GM18498 (cell line): ENCODE data around the gene DNAH10.
A peak's percentile ranks its signal among the peaks of the same experiment; 100 is the strongest.

ENCODE experiments used
- ATAC-seq: cut with Tn5 transposase; IDR thresholded peaks from one replicate; pipeline ENCODE4 v1.9.1; 2021; ENCODE audit warnings: mild to moderate bottlenecking, moderate library complexity; ENCODE audit not compliant: unreplicated experiment

The DNAH10 gene

DNA sequence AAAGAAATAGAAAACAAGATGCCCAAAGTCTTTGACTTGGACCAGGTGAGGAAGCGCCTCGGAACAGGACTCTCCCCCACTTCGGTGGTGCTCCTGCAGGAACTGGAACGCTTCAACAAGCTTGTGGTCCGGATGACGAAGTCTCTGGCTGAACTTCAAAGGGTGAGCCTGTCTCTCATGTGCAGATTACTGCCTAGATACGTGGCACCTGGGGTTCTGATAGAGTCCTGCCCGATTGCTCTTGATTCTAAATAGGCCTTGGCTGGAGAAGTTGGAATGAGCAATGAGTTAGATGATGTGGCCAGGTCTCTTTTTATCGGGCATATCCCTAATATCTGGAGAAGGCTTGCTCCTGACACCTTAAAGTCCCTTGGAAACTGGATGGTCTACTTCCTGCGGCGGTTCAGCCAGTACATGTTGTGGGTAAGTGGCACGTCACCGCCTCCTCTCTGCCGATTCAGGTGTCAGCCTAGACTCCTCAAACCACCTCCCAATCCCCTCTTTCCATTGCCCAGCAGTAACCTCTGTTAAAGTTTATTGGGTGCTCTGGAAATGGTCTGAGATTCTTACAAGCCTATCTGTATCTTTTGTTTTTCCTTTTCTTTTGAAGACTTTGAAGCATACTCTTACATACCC lies 169.7 kb downstream of the DNAH10 start:
- no peak for ATAC-seq

GRCh38 chr12:123933214-123933613 lies 171.1 kb downstream of the DNAH10 start:
- no peak for ATAC-seq

DNA sequence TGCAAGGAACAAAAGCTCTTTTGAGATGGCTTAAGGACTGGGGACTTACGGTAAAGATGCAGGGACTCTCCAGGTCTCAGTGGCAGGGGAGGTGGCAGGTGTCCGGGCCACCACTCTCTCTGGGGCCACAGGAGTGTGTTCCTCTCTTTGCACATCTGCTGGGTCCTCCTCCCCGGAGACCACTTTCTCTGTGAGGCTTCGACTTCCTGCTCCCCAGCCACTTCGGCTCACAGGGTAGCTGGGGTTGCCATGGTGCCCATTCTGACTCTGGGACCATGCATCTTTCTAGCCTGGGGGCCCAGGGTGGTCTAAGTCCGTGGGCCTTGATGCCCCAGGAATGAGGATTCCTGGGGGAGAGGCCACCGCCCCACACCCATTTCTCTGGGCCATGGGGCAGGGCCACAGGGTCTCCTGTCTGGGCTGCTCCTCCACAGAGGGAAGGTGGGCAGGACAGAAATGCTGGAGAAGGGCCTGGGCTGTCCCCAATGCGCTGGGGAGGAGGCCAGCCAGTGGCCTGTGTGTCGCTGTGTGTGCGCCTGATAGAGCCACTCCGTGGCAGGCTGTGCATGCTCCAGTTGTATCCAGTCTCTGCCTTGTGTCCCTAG lies 172.0 kb downstream of the DNAH10 start:
- no peak for ATAC-seq

DNA sequence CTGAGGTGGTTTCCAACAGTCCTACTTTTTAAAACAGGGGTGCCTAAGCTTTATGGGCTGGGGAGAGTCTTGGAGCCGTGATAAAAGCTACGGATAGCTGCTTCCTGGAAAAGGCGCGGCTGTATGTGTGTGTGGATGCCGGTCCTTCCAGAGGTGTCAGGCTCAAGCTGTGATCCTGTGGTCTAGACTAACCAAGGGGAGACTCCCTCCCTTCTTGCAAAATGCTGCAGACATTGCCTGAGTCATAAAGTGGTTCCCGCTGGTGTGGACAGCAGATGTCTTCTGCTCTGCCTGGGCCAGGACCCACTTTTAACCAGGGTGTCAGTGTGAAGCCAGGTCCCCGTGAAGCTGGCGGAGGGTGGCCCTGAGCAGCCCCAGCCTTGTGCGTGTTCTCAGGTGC lies 172.7 kb downstream of the DNAH10 start:
- ATAC-seq = no peak

- no peak for ATAC-seq
These were observed 173.9 kb downstream of the DNAH10 start for GRCh38 chr12:123935956-123936355.

- no peak for ATAC-seq
These were observed 174.4 kb downstream of the DNAH10 start for GRCh38 chr12:123936471-123936870.

GRCh38 chr12:123936956-123937706 lies 175.0 kb downstream of the DNAH10 start:
- no peak for ATAC-seq

DNA sequence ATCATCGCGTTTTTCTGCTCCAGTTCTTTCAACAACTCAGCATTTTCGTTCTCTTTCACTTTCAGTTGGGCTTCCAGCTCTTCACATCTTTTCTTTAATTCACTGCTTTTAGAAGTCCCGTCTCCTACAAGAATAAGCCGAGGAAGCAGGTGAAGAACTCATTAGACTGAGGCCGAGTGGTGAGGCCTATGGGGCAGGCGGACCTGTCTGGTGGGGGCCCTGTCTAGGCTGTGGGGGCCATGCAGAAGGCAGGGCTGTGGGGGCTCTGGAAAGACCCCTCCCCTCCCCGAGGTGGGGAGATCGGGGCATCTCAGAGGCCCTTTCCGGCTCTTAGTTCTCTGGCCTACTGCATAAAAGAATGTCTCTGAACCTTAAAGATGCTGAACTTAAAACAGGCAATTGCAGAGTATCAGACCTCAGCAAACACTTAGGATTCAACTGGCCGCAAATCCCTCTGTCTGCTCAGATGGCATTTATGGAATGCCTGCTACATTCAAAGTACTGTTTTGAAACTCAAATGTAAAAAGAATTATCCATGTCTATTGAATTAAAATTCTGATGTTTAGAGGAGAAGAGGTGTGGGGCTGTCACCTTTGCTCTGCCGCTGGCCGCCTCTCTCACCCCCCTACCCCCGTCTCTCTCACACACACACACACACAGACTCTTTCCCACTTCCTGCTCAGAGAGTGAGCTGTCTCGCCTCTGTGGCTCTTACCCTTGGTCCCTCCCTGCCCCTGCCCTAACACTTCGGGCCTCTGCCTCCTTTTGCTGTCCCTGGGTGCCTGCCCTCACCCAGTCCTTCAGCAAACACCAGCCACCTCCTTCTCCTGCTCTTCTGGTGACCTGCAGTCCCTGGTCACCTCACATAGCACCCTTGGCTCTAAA lies 175.8 kb downstream of the DNAH10 start:
- peak; percentile 56 for ATAC-seq

DNA sequence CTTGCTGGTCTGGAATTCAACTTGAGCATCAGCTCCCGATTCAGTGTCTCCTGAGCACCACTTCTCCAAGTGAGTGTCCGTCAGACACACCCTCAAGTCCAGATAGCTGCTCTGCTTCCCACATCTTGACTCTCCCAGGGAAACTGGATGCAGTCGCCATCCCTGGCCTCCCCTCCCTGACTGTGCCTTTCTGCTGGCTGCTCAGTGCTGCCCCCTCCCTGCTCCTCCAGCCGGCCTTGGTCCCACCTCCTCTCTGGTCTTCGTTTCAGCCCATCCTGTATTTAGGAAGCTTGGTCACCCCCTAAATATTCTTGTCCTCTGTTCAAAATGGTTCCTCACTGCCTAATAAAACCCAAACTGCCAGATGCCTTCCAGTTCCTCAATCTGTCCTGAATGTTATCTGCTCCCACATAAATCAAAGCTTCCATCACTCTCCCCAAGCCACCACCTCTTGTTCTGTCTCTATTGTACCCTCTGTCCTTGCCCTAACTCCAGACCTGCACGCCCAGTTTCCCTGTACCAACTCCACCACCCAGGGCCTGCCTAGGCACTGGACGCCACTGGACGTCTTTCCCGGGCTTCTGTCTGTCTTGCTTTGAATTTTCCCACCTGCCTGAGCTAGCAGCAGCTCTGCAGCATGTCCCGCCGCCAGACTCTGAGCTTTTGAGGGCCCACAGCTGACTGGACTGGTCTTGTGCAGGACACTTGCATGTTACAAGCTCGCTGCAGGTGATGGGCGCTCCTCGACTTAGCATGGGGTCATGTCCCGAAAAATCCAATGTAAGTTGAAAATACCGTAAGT lies 176.8 kb downstream of the DNAH10 start:
- ATAC-seq = no peak

DNA sequence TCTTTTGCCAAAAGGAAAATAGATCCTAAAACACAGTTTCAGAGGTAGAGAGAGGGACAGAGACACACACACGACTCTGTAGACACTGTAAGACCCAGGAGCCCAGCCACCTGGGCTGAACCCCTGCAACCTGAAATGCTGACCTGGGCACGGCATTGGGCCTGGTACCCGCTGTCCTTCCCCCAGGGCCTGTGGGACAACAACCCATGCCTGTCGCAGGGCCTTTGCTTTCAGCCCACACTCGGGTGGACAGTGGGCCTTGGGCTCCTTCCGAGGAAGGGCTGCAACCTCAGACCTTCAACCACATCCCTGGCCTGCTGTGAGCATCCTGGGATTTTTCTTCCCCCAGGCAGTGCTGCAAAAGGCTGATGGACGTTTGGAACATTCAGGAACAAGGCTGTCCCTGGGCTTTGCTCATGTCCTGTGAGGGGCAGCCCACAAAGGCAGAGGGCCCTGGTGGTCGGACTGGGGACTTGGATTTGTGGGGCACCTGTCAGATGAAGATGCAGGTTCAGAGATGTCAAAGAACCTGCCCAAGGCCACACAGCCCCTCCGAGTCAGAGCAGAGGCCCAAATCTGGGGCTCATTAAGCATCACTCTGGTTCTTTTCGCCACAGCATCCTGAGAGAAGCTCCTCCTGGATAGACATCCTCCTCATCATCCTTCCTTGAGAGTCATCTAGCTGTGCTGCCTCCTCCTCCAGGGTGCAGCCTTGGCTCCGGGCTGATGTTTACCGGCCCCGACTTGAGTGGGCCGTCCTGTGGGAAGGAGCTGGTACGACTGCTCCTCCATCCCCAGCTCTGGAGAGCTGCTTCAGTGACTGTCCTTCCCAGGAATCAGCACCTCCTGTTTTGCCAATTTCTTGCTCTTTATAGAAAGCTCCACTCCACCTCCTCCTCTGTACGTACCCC lies 177.9 kb downstream of the DNAH10 start:
- no peak for ATAC-seq

DNA sequence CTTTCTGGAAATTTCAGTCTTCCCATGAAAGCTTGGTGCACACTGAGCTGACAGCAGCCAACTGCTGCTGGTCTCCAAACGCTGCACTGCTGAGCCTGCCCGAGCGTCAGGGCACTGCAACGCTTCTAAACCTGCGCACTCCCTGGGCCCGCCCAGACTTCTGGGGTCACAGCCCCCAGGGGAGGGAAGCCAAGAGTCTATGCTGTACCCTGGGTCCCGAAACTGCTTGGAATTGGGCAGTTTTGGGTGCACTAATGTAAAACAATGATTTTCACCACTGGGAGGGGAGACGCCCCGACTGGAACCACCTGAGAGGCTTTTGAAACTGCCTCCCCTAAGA lies 178.5 kb downstream of the DNAH10 start:
- ATAC-seq = no peak

GRCh38 chr12:123941000-123941399 lies 178.9 kb downstream of the DNAH10 start:
- ATAC-seq = no peak

GRCh38 chr12:123941624-123942237 lies 179.6 kb downstream of the DNAH10 start:
- no peak for ATAC-seq

- ATAC-seq = no peak
These were observed 180.1 kb downstream of the DNAH10 start for GRCh38 chr12:123942238-123942653.

DNA sequence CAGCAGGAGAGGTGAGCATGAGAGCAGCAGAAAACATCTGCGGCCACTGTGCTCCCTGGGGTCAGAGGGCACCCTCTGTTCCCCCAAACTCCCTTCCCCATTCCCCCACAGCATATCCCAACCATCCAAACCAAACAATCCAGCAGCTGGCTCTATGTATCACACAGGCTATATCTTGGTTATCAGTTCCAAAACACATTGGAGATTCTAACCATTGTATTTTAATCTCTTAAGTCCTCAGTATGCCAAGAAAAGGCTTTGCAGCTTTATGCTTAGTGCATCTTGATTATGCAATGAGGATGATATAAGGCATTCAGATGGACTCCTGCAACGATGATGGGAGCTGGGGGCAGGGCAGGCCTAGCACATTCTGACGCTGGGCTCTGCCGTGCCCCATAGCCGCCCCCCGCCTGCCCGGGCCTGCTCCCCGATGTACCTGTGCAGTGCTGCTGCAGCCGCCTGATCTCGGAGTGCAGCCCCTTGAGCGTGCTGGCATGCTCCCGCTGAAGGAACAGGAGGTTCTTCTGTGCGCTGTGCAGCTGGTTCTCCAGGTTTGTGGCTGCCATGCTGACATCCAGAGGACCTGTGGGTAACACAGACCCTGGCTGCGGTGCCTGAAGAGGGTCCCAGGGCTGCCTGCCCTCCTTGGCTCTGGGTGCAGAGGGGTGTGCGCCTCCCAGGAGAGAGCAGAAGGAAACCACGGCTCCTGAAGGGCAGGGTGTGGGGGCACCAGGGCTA lies 181.0 kb downstream of the DNAH10 start:
- ATAC-seq = no peak

- no peak for ATAC-seq
These were observed 181.7 kb downstream of the DNAH10 start for GRCh38 chr12:123943816-123944215.

DNA sequence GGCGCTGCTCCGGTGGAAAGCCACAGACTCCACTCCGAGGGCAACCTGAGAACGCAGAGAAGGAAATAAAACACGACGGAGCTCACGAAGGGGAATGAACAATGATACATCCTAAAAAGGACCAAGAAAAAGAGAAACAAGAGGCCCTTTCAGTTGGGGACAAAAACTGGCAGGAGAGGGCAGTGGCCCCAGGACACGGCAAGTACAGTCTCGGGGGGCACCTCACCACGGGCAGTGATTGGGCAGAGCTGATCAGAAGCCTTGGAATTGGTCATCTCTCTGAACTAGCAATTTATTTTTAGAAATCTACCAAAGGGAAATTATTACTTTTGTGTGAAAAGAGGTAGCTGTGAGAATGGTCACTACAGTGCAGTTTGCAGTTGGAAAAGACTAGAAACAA lies 182.6 kb downstream of the DNAH10 start:
- ATAC-seq = no peak
